ENCODE measurements around the gene CD244.
A peak's percentile ranks its signal among the peaks of the same experiment; 100 is the strongest.

The CD244 gene

GRCh38 chr1:160844447-160845232 is 18.0 kb downstream of the CD244 start:
- DNase-seq = no peak

- DNase-seq = no peak
Observed at GRCh38 chr1:160841079-160841478, 21.6 kb downstream of the CD244 start.

GRCh38 chr1:160839746-160840145 is 22.9 kb downstream of the CD244 start:
- DNase-seq = no peak

GRCh38 chr1:160838888-160839287 is 23.8 kb downstream of the CD244 start:
- DNase-seq = no peak

GRCh38 chr1:160837558-160838205 is 25.0 kb downstream of the CD244 start:
- DNase-seq = no peak

- no peak for DNase-seq
Observed at GRCh38 chr1:160836981-160837557, 25.6 kb downstream of the CD244 start.

GRCh38 chr1:160836561-160836960 is 26.1 kb downstream of the CD244 start:
- no peak for DNase-seq

GRCh38 chr1:160835751-160836150 is 26.9 kb downstream of the CD244 start:
- no peak for DNase-seq

GRCh38 chr1:160834945-160835565 is 27.6 kb downstream of the CD244 start:
- no peak for DNase-seq

GRCh38 chr1:160830321-160831153 is 32.1 kb downstream of the CD244 start:
- DNase-seq = peak in 1 of 2 experiments; percentile 23

GRCh38 chr1:160829766-160830165 is 32.9 kb downstream of the CD244 start:
- DNase-seq = no peak

- DNase-seq = no peak
Observed at GRCh38 chr1:160827418-160827817, 35.3 kb downstream of the CD244 start.

GRCh38 chr1:160826546-160826945 is 36.1 kb downstream of the CD244 start:
- no peak for DNase-seq

- no peak for DNase-seq
Observed at GRCh38 chr1:160823296-160823695, 39.4 kb downstream of the CD244 start.

GRCh38 chr1:160821627-160822026 is 41.1 kb downstream of the CD244 start:
- no peak for DNase-seq

GRCh38 chr1:160819186-160819585 is 43.5 kb downstream of the CD244 start:
- DNase-seq = no peak

GRCh38 chr1:160818207-160818937 is 44.3 kb downstream of the CD244 start:
- no peak for DNase-seq

- no peak for DNase-seq
Observed at GRCh38 chr1:160814856-160815255, 47.8 kb downstream of the CD244 start.

GRCh38 chr1:160814316-160814715 is 48.4 kb downstream of the CD244 start:
- DNase-seq = no peak

- DNase-seq = peak in 1 of 2 experiments; percentile 16
Observed at GRCh38 chr1:160813215-160813614, 49.5 kb downstream of the CD244 start.

- DNase-seq = no peak
Observed at GRCh38 chr1:160811147-160811546, 51.5 kb downstream of the CD244 start.

- no peak for DNase-seq
Observed at GRCh38 chr1:160810486-160810885, 52.2 kb downstream of the CD244 start.

All from SW 1271 (cell line).